NCI-H1048 (cell line): ENCODE measurements around the gene GREB1.

Experiments
- DNase-seq: peaks from one replicate; lab custom pipeline; 2025; lab: John Stamatoyannopoulos, UW

Gene GREB1

GRCh38 chr2:11559786-11560155, 25.9 kb downstream of the GREB1 start:
- DNase-seq = no peak

GRCh38 chr2:11560806-11561205, 27.0 kb downstream of the GREB1 start:
- no peak for DNase-seq

- no peak for DNase-seq
These were observed 28.2 kb downstream of the GREB1 start for GRCh38 chr2:11562011-11562410.

- no peak for DNase-seq
These were observed 28.6 kb downstream of the GREB1 start for GRCh38 chr2:11562476-11562875.

- no peak for DNase-seq
These were observed 30.2 kb downstream of the GREB1 start for GRCh38 chr2:11563784-11564666.

- DNase-seq = no peak
These were observed 31.1 kb downstream of the GREB1 start for GRCh38 chr2:11564816-11565567.

GRCh38 chr2:11566383-11566782, 32.5 kb downstream of the GREB1 start:
- no peak for DNase-seq

GRCh38 chr2:11567631-11568031, 33.8 kb downstream of the GREB1 start:
- DNase-seq = no peak

- no peak for DNase-seq
These were observed 34.6 kb downstream of the GREB1 start for GRCh38 chr2:11568436-11568835.

GRCh38 chr2:11569636-11570035, 35.8 kb downstream of the GREB1 start:
- no peak for DNase-seq

GRCh38 chr2:11571170-11571569, 37.3 kb downstream of the GREB1 start:
- no peak for DNase-seq

- no peak for DNase-seq
These were observed 39.2 kb downstream of the GREB1 start for GRCh38 chr2:11572996-11573395.

- DNase-seq = no peak
These were observed 39.8 kb downstream of the GREB1 start for GRCh38 chr2:11573418-11574175.

GRCh38 chr2:11574176-11575046, 40.6 kb downstream of the GREB1 start:
- no peak for DNase-seq

- DNase-seq = no peak
These were observed 42.6 kb downstream of the GREB1 start for GRCh38 chr2:11576398-11576797.

GRCh38 chr2:11577101-11577883, 43.4 kb downstream of the GREB1 start:
- DNase-seq = no peak

- DNase-seq = no peak
These were observed 44.5 kb downstream of the GREB1 start for GRCh38 chr2:11578081-11578948.

- no peak for DNase-seq
These were observed 45.3 kb downstream of the GREB1 start for GRCh38 chr2:11578986-11579774.
